ENCODE results near the gene EEF2. TPM values are rescaled to one million over a fixed set of nuclear protein-coding genes. Genes with fewer than 3 reads are reported as not detected.

Gene EEF2
- polyA plus RNA-seq, 3 donors, result 264 to 836 (median 323) TPM

- H3K36me3 Mint-ChIP-seq, result no peaks in the 10 kb centered on the region
- H3K9me3 Mint-ChIP-seq, result peaks cover 0 to 18% (median 1%) of the 10 kb centered on the region in 7 donors
- TF ChIP-seq CTCF (IDR thresholded peaks at IDR 0.05), result no peak
- no peak for DNase-seq
- no peak overlapping the region for H3K4me3 ChIP-seq (replicated peaks in 1 of 3; ENCODE audit: low read depth in 2 of 3, low read length in 3 of 3)
- no peaks in the 10 kb centered on the region for H4K20me1 ChIP-seq (ENCODE audit: insufficient read depth, low read length)
- WGBS (ENCODE audit: insufficient coverage), result 79% methylated on average over 8 of the region's 8 CpGs
- H3K79me2 ChIP-seq (ENCODE audit: insufficient read depth, low read length), result no peaks in the 10 kb centered on the region
- H3K9ac ChIP-seq (ENCODE audit: insufficient read depth, low read length, poor library complexity, severe bottlenecking), result no peak overlapping the region
- peaks cover 7 to 32% of the 10 kb centered on the region in 2 donors for H3K27me3 ChIP-seq (ENCODE audit: control insufficient read depth in 2 of 2, insufficient read depth in 2 of 2, low read length in 2 of 2)
- H3K27ac ChIP-seq (ENCODE audit: low read depth in 1 of 2, low read length in 2 of 2), result no peak overlapping the region
- no peak overlapping the region for H2AFZ ChIP-seq (ENCODE audit: insufficient read depth, low read depth, low read length, poor library complexity, severe bottlenecking)
- no peaks in the 10 kb centered on the region for H3K4me1 Mint-ChIP-seq
- H3K9me3 ChIP-seq (replicated peaks in 1 of 2; ENCODE audit: control insufficient read depth in 1 of 2, insufficient read depth in 1 of 2, low read length in 2 of 2), result no peaks in the 10 kb centered on the region
- H3K4me2 ChIP-seq (replicated peaks; ENCODE audit: extremely low read depth, low read length, poor library complexity, severe bottlenecking), result no peak overlapping the region
- H3K4me1 ChIP-seq (ENCODE audit: control insufficient read depth in 1 of 2, insufficient read depth in 2 of 2, low read length in 2 of 2), result no peaks in the 10 kb centered on the region
- peaks cover 36 to 51% (median 37%) of the 10 kb centered on the region in 3 donors for H3K27me3 Mint-ChIP-seq (ENCODE audit: low read depth in 3 of 3)
- H3K27ac Mint-ChIP-seq, result no peak overlapping the region
- no peaks in the 10 kb centered on the region for H3K36me3 ChIP-seq (replicated peaks in 1 of 2; ENCODE audit: control insufficient read depth in 1 of 2, insufficient read depth in 2 of 2, low read length in 2 of 2)
- intact Hi-C loops (cut with micrococcal nuclease), result no loop called here
- no peak overlapping the region for H3K4me3 Mint-ChIP-seq
Observed at GRCh38 chr19:3931041-3931440, 54.2 kb downstream of the EEF2 start.

Small RNA genes lying within 50 kb of the gene (small RNA-seq; reads per million reads assigned to genes)
- 3,386 reads per million, percentile 99 among the genes with 10 or more reads in this experiment for gene SNORD37 (ENCODE audit: insufficient read length, low read depth)

Other genes with a start within 250 kb of the EEF2 start
- gene APBA3, start 223.8 kb downstream of the EEF2 start, polyA plus RNA-seq, result 10 to 100 TPM; 14.5 to 23.1 (median 16.1) TPM
- 100 to 1,000 TPM in 2 of 3 donors, 10 to 100 TPM in 1; 39.9 to 133 (median 115) TPM for gene MRPL54, start 222.8 kb downstream of the EEF2 start, polyA plus RNA-seq
- not detected for gene RAX2, start 213.2 kb downstream of the EEF2 start, polyA plus RNA-seq
- gene MATK, start 199.1 kb downstream of the EEF2 start, polyA plus RNA-seq, result under 1 TPM; 0.20 to 0.44 (median 0.35) TPM
- not detected for gene ZFR2, start 116.4 kb downstream of the EEF2 start, polyA plus RNA-seq
- gene ATCAY, start 104.8 kb downstream of the EEF2 start, polyA plus RNA-seq, result not detected
- gene NMRK2, start 52.4 kb downstream of the EEF2 start, polyA plus RNA-seq, result not detected
- gene DAPK3, start 14.4 kb downstream of the EEF2 start, polyA plus RNA-seq, result 10 to 100 TPM; 13.7 to 32.1 (median 21.8) TPM
- 1 to 10 TPM; 2.3 to 8.1 (median 5.9) TPM for gene PIAS4, start 22.3 kb upstream of the EEF2 start, polyA plus RNA-seq
- gene ZBTB7A, start 81.4 kb upstream of the EEF2 start, polyA plus RNA-seq, result 10 to 100 TPM; 18.0 to 31.5 (median 20.2) TPM
- 10 to 100 TPM; 30.5 to 94.5 (median 40.2) TPM for gene MAP2K2, start 138.7 kb upstream of the EEF2 start, polyA plus RNA-seq
- gene CREB3L3, start 168.2 kb upstream of the EEF2 start, polyA plus RNA-seq, result not detected
- gene SIRT6, start 197.1 kb upstream of the EEF2 start, polyA plus RNA-seq, result 10 to 100 TPM in 1 of 3 donors, 1 to 10 TPM in 1, under 1 TPM in 1; 0.57 to 50.3 (median 1.2) TPM
- gene ANKRD24, start 197.2 kb upstream of the EEF2 start, polyA plus RNA-seq, result under 1 TPM in 2 of 3 donors, not detected in 1; 0.07 to 0.79 TPM
- under 1 TPM in 2 of 3 donors, not detected in 1; 0.14 to 0.40 TPM for gene EBI3, start 244.1 kb upstream of the EEF2 start, polyA plus RNA-seq

Data from CD14-positive monocyte (primary cell).